Activated CD8-positive, alpha-beta T cell treated with anti-CD3 and anti-CD28 coated beads for 36 hours (primary cell): Measurements from ENCODE around the gene CPEB2. TPM values are rescaled to one million over a fixed set of nuclear protein-coding genes. Genes with fewer than 3 reads are reported as not detected.

Experiments used
- ATAC-seq: fragments of 200-7000 bp; cut with Tn5 transposase; one replicate; pipeline ENCODE4 v1.10.0; 2021; ENCODE audit warnings: mild to moderate bottlenecking, moderate library complexity
- CTCF ChIA-PET: fragments of 350-600 bp; sonication (Branson Sonifier 250); formaldehyde crosslinking; loops from one replicate; lab custom pipeline; 2021; ENCODE audit warnings: antibody characterized with exemption; lab: Charles Lee
- POLR2A ChIA-PET: fragments of 350-600 bp; sonication (Branson Sonifier 250); formaldehyde crosslinking; loops from one replicate; lab custom pipeline; 2021; ENCODE audit warnings: antibody characterized with exemption; lab: Charles Lee
- DNase-seq: peaks from one replicate; pipeline ENCODE4 v3.0.0-alpha.2; 2020
- H3K27ac Mint-ChIP-seq: one replicate; pipeline ENCODE4 v1.8.0; 2021; ENCODE audit warnings: mild to moderate bottlenecking, mixed read lengths
- H3K27me3 Mint-ChIP-seq: one replicate; pipeline ENCODE4 v1.8.0; 2021; ENCODE audit warnings: mixed read lengths
- H3K36me3 Mint-ChIP-seq: one replicate; pipeline ENCODE4 v1.8.0; 2021; ENCODE audit warnings: low read depth, mixed read lengths
- H3K4me1 Mint-ChIP-seq: one replicate; pipeline ENCODE4 v1.8.0; 2021; ENCODE audit warnings: low read depth, mixed read lengths
- H3K4me3 Mint-ChIP-seq: one replicate; pipeline ENCODE4 v1.8.0; 2021; ENCODE audit warnings: mild to moderate bottlenecking, moderate library complexity, mixed read lengths
- H3K9me3 Mint-ChIP-seq: one replicate; pipeline ENCODE4 v1.8.0; 2021; ENCODE audit warnings: mixed read lengths
- intact Hi-C: fragments of 100-400 bp; cut with micrococcal nuclease; formaldehyde crosslinking; loops from one replicate; pipeline ENCODE4 v1.10.0; 2022
- total RNA-seq, 2 experiments: library from RNA; stranded (reverse); gene quantifications; one replicate each; pipeline ENCODE4 v1.2.3, GENCODE V29; 2021
- TF ChIP-seq, protein P1 (sequence below): fragments of 200-600 bp; IDR thresholded peaks from one replicate; pipeline ENCODE4 v1.8.0; 2022; ENCODE audit warnings: antibody characterized with exemption, mild to moderate bottlenecking

The CPEB2 gene
- total RNA-seq, 2 experiments from 2014 or later: 4.1 to 5.3 TPM

GRCh38 chr4:15106399-15106798, 104.1 kb downstream of the CPEB2 start:
- Mint-ChIP-seq H3K9me3 (peaks cover 1% of the 10 kb centered on the region), H3K36me3 (no peaks in the 10 kb centered on the region), H3K27me3 (peaks cover 6% of the 10 kb centered on the region), H3K4me3 (no peak overlapping the region), H3K4me1 (no peaks in the 10 kb centered on the region), H3K27ac (no peak overlapping the region)
- ATAC-seq (no peak), DNase-seq (no peak)
- POLR2A ChIA-PET: interaction anchor here (0.6 kb wide), 1 partner anchor 248 kb away, joined by 3 read pairs; no protein-coding TSS in a partner anchor
- intact Hi-C loops: no loop called here
- TF ChIP-seq, protein P1, sequence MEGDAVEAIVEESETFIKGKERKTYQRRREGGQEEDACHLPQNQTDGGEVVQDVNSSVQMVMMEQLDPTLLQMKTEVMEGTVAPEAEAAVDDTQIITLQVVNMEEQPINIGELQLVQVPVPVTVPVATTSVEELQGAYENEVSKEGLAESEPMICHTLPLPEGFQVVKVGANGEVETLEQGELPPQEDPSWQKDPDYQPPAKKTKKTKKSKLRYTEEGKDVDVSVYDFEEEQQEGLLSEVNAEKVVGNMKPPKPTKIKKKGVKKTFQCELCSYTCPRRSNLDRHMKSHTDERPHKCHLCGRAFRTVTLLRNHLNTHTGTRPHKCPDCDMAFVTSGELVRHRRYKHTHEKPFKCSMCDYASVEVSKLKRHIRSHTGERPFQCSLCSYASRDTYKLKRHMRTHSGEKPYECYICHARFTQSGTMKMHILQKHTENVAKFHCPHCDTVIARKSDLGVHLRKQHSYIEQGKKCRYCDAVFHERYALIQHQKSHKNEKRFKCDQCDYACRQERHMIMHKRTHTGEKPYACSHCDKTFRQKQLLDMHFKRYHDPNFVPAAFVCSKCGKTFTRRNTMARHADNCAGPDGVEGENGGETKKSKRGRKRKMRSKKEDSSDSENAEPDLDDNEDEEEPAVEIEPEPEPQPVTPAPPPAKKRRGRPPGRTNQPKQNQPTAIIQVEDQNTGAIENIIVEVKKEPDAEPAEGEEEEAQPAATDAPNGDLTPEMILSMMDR: no peak
- CTCF ChIA-PET: no interaction called here

DNA sequence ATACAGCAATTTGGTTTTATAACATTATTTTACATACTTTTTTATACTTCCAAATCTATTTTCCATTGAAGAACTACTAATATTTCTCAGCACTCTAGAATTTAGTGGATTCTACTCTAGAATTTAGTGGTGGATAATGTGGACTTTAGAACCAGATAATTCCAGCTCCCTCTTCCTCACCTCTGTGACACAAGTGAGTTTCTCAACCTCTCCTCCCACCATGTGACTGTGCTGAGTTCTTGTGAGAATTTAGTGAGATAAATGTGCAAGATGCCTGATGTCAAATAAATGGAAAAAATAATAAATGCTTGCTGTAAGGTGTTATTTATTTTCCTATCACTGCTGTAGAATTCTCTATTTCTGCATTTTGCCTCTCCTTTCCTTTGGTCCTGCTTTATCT, 107.3 kb downstream of the CPEB2 start:
- H3K36me3 Mint-ChIP-seq: no peaks in the 10 kb centered on the region
- no peak for DNase-seq
- TF ChIP-seq, protein P1: no peak
- no peak for ATAC-seq
- no peaks in the 10 kb centered on the region for H3K9me3 Mint-ChIP-seq
- H3K27me3 Mint-ChIP-seq: peaks cover 4% of the 10 kb centered on the region
- POLR2A ChIA-PET: no interaction called here
- CTCF ChIA-PET: no interaction called here
- no peaks in the 10 kb centered on the region for H3K4me1 Mint-ChIP-seq
- H3K27ac Mint-ChIP-seq: no peak overlapping the region
- H3K4me3 Mint-ChIP-seq: no peak overlapping the region
- intact Hi-C loops: no loop called here

DNA sequence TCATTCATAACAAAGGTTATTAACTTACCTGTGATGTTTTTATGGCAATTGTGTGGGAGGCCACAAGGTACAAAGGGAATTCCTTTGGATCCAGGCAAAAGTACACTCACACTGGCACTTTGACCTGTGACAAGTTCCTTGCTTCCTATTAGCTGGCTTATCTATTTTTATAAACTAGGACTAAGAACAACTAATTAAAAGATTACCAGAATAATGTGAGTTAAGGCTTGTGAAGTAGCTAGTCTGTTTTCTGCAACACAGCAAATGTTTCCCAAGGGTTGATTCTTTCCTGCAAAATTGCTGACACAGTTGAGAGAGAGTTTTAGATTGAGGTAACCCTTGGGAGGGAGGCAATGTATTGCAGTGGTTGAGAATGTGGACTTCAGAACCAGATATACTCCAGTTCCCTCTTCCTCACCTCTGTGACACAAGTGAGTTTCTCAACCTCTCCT, 107.9 kb downstream of the CPEB2 start:
- Mint-ChIP-seq H3K36me3 (no peaks in the 10 kb centered on the region), H3K27ac (no peak overlapping the region), H3K4me3 (no peak overlapping the region), H3K27me3 (peaks cover 4% of the 10 kb centered on the region), H3K4me1 (no peaks in the 10 kb centered on the region), H3K9me3 (no peaks in the 10 kb centered on the region)
- no peak for DNase-seq
- no peak for ATAC-seq
- intact Hi-C loops: no loop called here
- TF ChIP-seq, protein P1: no peak
- POLR2A ChIA-PET: no interaction called here
- CTCF ChIA-PET: no interaction called here

DNA sequence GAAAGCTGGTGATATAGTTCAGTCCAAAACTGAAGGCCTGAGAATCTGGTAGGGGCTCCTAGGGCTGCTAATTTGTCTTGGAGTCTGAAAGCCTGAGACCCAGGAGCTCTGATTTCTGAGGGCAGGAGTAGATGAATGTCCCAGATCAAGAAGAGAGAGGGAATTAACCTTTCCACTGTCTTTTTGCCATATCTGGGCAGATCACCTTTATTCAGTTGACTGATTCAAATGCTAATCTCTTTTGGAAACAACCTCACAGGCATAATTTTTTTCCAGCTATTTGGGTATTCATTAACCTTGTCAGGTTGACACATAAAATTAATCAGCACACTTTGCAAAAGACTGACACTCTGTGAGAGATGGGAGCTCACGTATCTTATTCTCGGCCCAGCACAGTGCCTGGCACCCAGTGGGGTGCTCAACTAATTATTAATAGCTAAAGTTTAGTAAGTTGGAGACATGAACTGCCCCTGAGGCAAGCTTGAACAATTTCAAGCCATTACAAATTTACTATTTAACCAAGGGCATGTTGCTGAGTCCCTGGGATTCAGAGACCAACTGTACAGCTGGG, 114.3 kb downstream of the CPEB2 start:
- ChIA-PET CTCF (interaction anchor here (1.5 kb wide), 1 partner anchor 12 kb away, joined by 4 read pairs; no protein-coding TSS in a partner anchor), POLR2A (interaction anchor here (1.1 kb wide), 1 partner anchor 113 kb away, joined by 3 read pairs; no protein-coding TSS in a partner anchor)
- Mint-ChIP-seq H3K27me3 (peaks cover 21% of the 10 kb centered on the region), H3K27ac (no peak overlapping the region), H3K4me3 (no peak overlapping the region), H3K36me3 (peaks cover 5% of the 10 kb centered on the region), H3K4me1 (peaks cover 9% of the 10 kb centered on the region), H3K9me3 (peaks cover 10% of the 10 kb centered on the region)
- no peak for ATAC-seq
- intact Hi-C loops: no loop called here
- TF ChIP-seq, protein P1: no peak
- no peak for DNase-seq

- POLR2A ChIA-PET: interaction anchor here (1.1 kb wide), 1 partner anchor 113 kb away, joined by 3 read pairs; no protein-coding TSS in a partner anchor
- Mint-ChIP-seq H3K9me3 (peaks cover 12% of the 10 kb centered on the region), H3K27ac (no peak overlapping the region), H3K27me3 (peaks cover 21% of the 10 kb centered on the region), H3K4me3 (no peak overlapping the region), H3K4me1 (peaks cover 9% of the 10 kb centered on the region), H3K36me3 (peaks cover 6% of the 10 kb centered on the region)
- TF ChIP-seq, protein P1: no peak
- intact Hi-C loops: no loop called here
- ATAC-seq (peak; percentile 82), DNase-seq (no peak)
- CTCF ChIA-PET: interaction anchor here (1.5 kb wide), 1 partner anchor 13 kb away, joined by 4 read pairs; no protein-coding TSS in a partner anchor
Observed at GRCh38 chr4:15117270-15117946, 115.1 kb downstream of the CPEB2 start.
